GM10847 (cell line): ENCODE data around the gene SSRP1.

ENCODE experiments used
- POLR2A ChIP-seq: IDR thresholded peaks from 2 replicates; pipeline ENCODE4 v1.6.1; 2011; ENCODE audit not compliant: insufficient read length; ENCODE audit errors: extremely low read depth

SSRP1 gene

GRCh38 chr11:57315491-57315890, 20.2 kb downstream of the SSRP1 start:
- no peak for TF ChIP-seq POLR2A

GRCh38 chr11:57314221-57314973, 21.3 kb downstream of the SSRP1 start:
- no peak for TF ChIP-seq POLR2A

DNA sequence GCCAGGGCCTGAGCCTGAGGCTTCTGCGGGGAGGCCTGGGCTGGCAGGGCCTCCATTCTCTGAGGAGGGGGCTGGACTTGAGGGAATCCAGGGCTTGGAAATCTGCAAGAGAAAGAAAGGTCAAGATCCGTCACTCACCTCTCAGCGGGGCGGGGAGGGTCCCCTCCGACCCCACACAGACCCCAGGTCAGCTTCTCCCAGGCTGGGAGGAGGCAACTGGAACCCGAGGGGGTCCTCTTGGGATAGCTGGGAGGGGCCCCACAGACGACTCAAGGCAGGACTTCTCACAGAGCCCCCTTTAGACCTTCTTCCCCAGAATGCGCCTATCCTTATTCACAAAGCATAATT, 21.9 kb downstream of the SSRP1 start:
- TF ChIP-seq POLR2A, result no peak

GRCh38 chr11:57313071-57313787, 22.5 kb downstream of the SSRP1 start:
- TF ChIP-seq POLR2A, result no peak

- no peak for TF ChIP-seq POLR2A
Measured at GRCh38 chr11:57312511-57313021, 23.1 kb downstream of the SSRP1 start.

GRCh38 chr11:57311109-57311936, 24.4 kb downstream of the SSRP1 start:
- TF ChIP-seq POLR2A, result no peak

DNA sequence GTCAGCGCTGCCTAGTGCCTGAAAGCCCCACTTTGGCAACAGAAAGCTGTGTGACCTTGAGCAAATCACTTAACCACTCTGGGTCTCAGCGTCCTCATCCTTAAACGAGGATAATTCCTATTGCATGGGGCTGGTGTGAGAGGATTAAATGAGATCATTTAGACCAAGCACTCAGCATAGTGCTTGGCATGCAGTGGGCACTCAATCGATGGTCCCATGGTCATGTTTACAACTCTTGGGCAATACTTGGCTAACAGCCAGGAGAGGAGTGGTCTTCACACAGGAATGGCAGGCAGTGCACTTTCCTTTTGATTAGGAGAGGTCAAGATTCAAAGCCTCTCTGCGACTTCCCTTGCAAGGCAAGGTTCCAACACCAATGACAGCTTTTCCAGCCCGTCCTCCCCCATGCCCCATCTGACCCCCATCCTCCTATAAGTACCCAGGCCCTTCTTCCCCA, 25.0 kb downstream of the SSRP1 start:
- TF ChIP-seq POLR2A, result no peak

DNA sequence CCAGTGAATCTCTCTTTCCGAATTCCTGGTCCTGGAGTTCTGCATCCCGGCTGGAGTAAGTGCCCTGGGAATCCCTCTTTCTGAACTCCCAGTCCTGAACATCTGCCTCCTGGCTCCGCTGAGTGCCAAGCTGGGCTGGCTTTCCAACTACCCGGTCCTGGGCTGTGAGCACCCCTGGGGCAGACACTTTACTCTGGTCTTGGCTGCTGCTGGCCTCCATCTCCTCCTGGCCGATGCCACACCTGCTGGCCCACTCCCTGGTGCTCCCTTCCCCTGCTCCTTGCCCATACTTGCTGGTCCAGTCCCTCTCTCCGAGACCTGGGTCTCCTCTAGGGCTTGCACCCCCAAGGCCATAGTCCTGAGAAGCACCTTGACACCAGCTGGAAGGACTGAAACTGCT, 25.6 kb downstream of the SSRP1 start:
- no peak for TF ChIP-seq POLR2A

DNA sequence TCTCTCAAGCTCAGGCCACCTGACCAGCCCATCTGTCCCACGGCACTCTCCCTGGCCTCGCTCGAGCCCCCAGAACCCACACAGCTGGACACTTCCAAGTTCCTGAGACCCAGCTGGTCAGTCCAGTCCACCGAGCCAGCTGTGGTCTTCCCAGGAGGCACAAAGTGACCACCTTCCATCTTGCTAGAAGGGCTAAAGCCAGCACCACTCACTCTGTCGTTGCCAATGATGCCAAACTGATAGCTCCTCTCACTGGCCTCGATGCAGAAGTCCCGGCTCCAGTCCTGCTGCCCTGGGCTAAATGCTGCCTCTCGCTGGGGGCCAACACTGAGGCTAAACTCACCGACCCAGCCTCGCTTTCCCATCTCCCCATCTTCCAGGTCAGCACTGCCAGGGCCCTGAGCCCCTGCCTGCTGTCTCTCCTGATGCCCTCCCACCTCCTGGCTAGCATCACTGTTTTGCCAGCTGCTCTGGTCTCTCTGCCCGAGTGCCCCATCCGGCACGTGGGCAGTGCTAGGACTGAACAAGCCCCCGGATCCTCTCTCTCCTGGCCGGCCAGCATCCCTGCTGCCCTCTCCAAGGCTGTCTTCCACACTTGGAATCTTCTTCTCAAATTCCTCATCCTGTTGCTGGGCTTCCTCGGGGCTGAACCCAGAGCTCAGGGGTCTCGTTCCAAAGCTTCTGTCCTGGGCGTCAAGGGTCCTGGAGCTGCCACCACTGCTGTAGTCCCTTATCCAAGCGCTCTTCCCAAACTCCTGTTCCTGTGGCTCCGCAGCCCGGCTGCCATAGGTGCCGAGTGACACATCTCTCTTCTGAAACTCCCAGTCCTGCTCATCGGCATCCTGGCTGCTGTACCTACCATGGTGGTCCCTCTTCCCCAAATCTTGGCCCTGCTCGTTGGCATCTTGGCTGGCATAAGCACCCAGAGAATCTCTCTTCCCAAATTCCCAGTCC, 26.3 kb downstream of the SSRP1 start:
- TF ChIP-seq POLR2A, result no peak

DNA sequence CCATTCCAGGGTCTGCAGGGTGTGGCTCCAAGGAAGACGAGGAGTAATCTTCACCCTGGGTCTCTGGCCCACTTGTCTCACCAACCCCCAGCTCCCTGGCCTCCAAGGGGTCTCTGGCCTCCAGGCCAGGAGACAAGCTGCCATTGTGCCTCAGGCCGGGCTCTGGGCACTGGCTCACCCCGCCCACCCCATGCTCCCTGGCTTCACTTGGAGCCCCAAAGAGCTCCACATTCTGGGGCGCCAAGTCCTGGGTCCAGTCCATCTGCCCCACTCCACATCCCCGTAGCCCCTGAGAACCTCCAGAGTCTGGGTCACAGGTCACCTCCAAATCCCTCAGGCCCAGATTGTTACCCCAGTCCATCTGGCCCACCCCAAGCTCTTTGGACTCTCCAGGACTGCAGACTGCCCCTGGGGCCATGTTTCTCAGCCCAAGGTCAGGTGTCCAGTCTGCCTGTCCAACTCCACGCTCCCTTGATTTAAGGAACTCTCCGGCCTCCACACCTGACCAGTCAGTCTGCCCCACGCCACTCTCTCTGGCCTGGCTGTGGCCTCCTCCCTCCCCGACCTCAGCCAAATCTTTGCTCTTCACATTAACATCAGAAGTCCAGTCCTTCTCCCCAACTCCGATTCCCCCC, 27.1 kb downstream of the SSRP1 start:
- TF ChIP-seq POLR2A, result no peak

GRCh38 chr11:57307666-57308270, 27.9 kb downstream of the SSRP1 start:
- TF ChIP-seq POLR2A, result no peak

- no peak for TF ChIP-seq POLR2A
Measured at GRCh38 chr11:57306940-57307565, 28.6 kb downstream of the SSRP1 start.
